ENCODE measurements around the gene NUP98.

The NUP98 gene

DNA sequence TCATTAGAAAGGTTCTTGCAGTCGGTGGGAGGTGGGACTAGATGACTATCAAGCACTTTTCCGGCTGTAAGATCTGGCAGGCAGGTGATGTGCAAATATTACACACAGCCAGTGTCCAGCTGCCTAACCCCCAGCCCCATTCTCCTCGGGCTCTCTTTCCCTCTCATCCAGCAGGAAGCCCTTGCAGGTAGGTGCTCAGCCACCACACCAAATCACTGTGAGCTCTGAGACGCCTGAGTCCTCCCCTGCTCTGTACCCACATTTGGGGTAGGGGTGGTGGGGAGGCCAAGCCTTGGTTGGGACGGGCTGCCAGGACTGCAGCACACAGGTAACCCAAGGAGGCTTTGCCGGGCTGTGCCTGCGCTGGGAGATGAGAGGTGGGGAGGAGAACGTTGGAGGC, 156.2 kb downstream of the NUP98 start:
- no peak for DNase-seq (ENCODE audit: low spot score)

DNA sequence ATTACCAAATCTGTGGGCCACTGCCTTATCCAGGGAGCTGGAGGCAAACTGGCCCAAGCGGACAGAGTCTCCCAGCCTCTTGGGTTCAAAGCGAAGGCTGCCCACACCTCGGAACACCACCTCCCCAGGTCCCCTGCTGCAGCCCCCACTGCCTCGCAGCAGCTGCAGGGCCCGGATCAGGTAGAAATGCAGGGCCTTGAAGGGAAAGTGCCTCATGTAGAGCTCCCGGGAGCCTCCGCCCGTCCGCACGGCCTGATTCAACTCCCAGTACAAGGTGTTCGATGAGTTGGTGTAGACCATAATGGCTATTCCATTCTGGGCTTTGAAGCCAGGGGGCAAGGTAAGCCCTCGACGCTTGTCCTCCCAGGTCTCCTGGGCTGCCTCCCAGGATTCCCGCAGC, 157.5 kb downstream of the NUP98 start:
- no peak for DNase-seq (ENCODE audit: low spot score)

DNA sequence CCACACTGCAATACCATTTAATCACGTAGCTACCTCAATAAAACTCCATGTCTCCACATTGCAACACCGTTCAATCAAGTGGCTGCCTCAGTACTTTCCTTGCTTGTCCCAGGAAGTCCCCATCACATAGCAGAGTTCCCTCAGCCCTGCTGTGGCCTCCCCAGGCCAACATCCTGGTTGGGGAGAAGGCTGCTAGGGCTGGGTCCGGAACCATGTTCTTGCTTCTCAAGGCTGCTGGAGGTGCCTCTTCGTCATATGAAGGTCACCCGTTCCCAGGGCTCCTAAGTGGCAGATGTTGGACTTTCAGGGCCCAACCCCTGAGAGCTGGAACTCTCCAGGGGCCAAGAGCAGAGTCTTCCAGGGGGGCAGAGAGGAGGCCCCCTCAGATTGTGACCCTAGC, 158.8 kb downstream of the NUP98 start:
- no peak for DNase-seq (ENCODE audit: low spot score)

DNA sequence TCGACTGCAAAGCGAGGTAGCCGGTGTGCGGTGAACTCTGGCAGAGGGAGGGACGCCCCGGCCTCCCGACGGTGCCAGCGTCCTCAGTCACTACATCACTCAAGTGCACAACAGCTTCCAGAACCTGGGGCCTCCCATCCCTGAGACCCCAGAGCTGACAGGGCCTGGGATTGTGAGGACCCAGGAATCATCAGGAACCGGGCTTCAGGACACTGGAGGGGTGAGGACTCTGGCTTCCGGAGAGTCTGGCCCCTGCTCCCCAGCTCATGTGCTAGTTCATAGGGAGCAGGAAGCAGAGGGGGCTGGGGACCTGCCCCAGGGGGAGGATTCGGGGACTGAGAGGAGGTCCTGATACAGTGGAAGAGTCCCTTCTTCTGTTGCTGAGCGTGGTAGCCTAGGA, 160.2 kb downstream of the NUP98 start:
- no peak for DNase-seq (ENCODE audit: low spot score)

DNA sequence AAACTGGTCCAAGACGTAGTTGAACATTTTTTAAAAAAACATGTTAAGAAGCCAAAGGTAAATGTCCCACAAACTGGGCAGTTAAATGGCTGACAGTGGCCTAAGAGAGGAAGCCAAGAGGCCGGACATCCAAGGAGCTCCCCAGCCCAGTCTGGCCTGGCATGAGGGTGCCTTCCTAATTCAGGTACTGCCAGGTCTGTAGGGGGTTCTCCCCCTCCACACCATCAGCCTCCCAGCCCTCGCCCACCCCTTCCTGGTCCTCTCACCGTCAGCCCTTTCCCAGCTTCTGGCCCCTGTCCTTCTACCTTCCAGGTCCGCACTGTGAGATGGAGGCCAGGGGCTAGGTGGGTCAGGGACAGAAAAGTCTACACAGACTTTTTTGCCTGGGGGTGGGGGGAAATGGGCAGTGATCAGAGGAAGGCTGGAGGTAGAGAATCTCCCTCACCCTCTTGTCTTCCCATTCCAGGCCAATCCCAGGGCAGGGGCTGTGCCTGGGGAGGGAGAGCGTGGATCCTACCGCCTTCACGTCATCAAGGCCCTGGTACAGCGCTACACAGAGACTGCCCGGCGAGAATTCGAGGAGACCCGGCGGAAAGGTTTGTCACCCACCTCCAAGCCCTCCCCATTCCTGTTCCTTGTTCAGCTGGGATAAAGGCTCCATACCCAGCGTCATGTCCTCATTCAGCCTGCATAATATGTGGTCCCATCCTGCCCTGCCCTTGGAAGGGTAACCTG, 161.5 kb downstream of the NUP98 start:
- DNase-seq (ENCODE audit: low spot score), result no peak

DNA sequence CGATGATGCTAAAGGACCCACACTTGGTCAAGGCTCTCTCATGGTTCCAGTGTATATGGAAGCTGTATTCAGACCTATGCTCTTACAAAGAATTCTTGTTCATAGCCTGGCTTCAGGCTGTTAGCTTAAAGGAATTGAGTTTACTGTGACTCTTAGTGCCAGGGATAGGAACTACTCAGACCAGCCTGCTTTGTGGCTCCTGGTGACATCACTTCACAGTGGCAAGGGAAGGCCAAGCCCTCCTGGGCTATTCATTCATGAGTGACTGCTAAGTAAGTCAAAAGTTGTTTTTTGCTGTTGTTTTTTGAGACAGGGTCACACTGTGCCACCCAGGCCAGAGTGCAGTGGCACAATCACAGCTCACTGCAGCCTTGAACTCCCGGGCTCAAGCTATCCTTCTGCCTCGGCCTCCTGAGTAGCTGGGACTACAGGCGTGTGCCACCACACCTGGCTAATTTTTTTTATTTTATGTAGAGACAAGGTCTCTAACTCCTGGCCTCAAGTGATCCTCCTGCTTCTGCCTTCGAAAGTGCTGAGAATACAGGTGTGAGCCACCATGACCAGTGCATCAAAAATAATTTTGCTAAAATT, 165.2 kb downstream of the NUP98 start:
- DNase-seq (ENCODE audit: low spot score), result no peak

DNA sequence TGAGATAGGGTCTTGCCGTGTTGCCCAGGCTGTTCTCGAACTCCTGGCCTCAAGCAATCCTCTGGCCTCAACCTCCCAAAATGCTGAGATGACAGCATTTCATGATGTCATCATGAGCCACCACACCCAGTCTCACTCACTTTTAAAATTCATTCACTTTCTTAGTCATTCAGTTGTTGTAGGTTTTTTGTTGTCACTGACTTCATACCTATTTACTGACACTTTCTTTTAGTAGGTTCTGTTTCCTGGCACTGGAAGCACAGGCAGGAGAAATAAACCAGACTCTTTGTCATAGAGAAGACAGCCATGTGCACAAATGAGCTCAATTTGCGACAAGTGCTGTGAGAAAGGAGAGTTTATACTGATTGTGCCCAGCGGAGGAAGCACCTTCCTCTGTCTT, 166.0 kb downstream of the NUP98 start:
- DNase-seq (ENCODE audit: low spot score), result no peak

DNA sequence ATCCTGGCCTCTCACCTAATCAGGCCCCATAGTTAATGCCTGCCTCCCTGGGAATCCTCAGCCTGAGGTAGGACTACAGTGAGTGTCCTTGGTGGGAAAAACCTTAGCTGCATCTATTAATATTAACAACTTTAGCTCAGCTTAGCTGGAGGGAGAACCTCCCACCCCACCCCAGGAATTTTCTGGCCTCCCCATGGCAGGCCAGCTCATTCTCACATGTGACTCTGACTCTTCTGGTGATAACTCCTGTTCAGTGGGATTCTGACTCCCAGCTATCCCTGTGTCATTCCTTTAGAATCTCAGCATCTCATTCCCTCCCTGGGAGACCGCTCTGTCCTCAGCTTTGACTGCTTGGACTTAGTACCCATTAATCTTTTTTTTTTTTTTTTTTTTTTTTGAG, 170.1 kb downstream of the NUP98 start:
- no peak for DNase-seq (ENCODE audit: low spot score)

DNA sequence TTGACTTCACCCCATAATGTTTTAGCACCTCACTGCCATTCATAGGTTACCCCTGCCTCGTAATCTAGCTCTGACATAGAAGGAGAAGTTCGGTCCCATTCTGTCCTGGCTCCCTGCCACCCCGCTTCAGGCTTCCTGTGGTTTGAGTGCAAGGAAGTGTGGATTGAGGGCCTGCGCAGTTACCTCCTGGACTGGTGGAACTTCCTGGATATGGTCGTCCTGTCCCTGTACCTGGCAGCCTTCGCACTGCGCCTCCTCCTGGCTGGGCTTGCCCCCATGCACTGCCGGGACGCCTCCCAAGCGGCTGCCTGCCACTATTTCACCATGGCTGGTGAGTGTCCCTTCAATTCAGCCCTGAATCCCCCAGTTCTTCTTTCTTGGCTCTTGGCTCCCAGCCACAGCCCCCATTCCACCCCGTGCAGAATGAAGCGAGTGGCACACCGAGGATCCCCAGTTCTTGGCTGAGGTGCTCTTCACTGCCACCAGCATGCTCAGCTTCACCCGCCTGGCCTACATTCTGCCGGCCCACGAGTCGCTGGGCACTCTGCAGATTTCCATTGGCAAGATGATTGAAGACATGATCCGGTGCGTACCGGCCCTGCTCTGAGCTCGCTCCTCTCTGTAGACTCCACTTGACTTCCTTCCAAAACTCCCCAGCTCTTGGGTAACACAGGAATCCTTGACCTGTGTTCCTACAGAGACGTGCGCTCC, 170.9 kb downstream of the NUP98 start:
- DNase-seq (ENCODE audit: low spot score), result no peak
